Prostate gland (tissue), 2 donors: ENCODE data around the gene UST.

Experiments
- CTCF ChIP-seq, 4 experiments: fragments of 200-600 bp in 2 of 4; fragments of 450-650 bp in 2 of 4; sonication (generic) in 2 of 4; IDR thresholded peaks; 1 replicate in 3 of 4; 2 replicates in 1 of 4; pipeline ENCODE4 v1.5.1; 2016 to 2019; ENCODE audit warnings: antibody characterized with exemption in 4 of 4, mild to moderate bottlenecking in 2 of 4, moderate library complexity in 2 of 4
- POLR2A ChIP-seq: fragments of 450-650 bp; IDR thresholded peaks from one replicate; pipeline ENCODE4 v1.6.1; 2016; ENCODE audit warnings: antibody characterized with exemption, mild to moderate bottlenecking

- TF ChIP-seq CTCF (IDR thresholded peaks at IDR 0.05): no peak
- no peak for TF ChIP-seq POLR2A
Observed at GRCh38 chr6:149080511-149080910, 333.7 kb downstream of the UST start.
